ENCODE data around the gene PDGFRA.

PDGFRA gene

DNA sequence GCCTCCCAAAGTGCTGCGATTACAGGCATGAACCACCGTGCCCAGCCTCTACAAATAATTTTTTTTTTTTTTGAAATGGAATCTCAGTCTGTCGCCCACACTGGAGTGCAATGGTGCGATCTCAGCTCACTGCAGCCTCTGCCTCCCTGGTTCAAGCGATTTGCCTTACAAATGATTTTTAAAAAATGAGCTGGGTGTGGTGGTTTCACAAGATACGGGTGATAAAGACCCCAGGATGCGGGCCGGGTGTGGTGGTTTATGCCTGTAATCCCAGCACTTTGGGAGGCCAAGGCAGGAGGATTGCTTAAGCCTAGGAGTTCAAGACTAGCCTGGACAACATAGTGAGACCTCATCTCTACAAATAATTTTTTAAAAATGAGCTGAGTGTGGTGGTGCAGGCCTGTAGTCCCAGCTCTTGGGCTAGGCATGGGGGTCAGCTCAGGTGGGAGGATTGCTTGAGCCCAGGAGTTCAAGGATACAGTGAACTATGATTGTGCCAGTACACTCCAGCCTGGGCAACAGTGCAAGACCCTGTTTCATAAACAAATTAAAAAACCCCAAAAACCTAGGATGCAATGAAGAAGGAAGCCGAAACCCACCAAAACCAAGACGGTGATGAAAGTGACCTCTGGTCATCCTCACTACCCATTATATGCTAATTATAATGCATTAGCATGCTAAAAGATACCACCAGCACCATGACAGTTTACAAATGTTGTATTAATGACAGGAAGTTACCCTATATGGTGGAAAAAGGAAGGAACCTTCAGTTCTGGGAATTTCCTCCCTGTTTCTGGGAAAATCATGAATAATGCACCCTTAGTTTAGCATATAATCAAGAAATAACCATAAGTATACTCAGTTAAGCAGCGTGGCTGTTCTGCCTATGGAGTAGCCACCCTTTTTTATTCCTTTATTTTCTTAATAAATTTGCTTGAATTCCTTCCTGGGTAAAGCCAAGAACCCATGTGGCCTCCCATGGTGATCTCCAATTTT, 27.7 kb downstream of the PDGFRA start:
- no peak for DNase-seq

DNA sequence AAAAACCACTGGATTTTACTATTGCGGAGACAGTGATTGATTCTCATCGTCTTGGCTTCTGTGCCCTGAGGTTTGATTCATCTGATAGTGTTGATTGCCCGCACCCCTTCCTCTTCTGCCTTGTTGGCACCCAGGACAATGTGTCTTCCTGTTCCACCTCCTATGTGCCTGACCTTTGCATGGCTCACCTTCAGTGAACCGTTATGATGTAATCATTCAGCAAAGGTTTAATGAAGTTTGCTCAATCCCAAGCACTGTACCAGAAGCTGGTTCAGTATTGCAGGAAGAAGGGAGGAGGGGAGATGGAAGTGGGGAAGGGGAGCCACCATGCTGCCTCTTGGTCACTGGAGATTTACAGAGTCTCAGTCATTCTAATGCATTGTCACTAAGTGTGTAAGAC, 36.3 kb downstream of the PDGFRA start:
- no peak for DNase-seq

DNA sequence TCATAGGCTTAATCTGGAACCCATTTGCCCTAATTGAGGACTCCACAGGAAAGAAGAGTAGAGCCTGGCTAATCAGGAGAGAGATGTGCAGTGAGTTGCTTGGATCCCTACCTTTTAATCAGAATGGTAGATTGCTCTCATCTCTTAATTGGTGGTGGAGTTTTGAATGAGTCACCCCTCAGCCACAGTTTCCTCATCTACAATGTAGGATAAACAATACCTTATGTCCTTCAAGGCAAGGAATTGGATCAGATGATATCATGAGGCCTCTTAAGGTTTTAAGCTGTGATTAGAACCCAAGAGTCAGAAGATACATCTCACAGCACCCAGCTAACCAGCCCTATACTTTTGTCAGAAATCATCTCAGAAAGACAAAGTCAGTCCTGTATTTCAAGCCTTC, 39.1 kb downstream of the PDGFRA start:
- DNase-seq = no peak

DNA sequence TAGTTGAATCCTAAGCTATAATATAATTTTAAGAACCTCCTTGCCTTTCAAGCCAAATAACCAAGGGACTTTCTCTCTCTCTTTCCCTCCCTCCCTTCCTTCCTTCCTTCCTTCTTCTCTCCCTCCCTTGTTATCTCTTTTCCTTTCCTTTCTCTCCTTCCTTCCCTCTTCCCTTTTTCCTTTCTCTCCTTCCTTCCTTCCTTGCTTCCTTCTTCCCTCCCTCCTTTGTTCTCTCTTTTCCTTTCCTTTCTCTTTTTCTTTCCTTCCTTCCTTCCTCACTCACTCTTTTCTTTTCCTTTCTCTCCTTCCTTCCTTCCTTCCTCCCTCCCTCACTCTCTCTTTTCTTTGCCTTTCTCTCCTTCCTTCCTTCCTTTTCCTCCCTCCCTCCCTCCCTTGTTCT, 42.4 kb downstream of the PDGFRA start:
- DNase-seq = no peak

DNA sequence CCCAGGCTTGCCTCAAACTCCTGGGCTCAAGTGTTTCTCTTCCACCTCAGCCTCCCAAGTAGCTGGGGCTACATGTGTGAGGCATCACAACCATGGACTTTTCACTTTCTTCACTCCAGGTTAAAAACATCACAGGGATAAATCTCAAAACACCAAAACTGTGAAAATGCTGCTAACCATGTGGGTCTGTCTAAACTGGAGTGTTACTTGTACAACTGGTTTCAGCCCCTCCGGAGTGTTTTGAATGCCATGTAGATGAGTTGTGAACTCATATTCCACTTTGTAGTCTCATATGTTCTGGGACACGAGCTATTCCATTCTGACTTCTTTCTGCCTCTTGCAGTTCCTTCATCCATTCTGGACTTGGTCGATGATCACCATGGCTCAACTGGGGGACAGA, 43.0 kb downstream of the PDGFRA start:
- DNase-seq = no peak

DNA sequence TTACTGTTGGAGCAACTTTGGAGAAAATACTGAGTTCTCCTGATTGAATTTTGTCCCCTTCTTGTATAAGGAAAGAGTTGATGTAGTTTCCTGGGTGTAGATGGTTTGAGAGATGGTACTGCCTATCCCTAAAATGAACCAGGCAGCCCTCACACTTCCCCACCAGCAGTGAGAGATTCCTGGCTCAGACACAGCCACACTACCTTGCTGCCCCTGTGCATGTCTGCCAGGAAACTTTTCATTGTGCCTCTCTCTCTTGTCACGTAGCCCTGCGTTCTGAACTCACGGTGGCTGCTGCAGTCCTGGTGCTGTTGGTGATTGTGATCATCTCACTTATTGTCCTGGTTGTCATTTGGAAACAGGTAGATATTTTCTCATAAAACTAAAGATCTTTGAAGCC, 45.2 kb downstream of the PDGFRA start:
- DNase-seq = no peak

DNA sequence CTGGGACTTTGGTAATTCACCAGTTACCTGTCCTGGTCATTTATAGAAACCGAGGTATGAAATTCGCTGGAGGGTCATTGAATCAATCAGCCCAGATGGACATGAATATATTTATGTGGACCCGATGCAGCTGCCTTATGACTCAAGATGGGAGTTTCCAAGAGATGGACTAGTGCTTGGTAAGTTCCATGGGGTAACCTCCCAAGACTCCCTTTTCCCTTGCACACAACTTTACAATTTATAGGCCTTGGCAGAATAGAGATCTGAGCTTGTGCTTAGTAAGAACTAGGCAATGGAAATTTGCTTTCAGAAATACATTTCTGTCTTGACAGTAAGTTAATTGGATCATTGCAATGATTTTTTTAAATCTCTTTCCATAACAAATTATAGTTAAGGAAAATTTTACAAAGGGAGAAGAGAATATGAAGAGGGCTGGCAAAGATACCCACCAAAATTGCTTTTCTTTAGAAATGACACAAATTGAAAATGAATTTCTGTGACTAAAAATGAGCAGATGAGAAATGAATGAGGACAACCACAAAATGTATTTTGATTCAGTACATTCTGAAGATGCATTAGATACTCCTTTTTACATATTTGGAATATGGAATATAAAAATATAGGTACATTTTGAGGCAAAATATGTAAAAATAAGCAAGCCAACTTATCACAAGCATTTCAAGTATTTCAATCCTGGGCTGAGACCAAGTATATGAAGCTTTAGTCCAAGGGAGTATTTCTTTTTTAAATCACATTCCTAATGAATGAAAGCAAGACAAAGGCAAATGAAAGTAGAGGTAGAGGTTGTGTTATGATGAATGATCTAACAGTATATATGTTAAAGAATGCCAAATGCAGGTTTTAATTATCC, 45.9 kb downstream of the PDGFRA start:
- no peak for DNase-seq

DNA sequence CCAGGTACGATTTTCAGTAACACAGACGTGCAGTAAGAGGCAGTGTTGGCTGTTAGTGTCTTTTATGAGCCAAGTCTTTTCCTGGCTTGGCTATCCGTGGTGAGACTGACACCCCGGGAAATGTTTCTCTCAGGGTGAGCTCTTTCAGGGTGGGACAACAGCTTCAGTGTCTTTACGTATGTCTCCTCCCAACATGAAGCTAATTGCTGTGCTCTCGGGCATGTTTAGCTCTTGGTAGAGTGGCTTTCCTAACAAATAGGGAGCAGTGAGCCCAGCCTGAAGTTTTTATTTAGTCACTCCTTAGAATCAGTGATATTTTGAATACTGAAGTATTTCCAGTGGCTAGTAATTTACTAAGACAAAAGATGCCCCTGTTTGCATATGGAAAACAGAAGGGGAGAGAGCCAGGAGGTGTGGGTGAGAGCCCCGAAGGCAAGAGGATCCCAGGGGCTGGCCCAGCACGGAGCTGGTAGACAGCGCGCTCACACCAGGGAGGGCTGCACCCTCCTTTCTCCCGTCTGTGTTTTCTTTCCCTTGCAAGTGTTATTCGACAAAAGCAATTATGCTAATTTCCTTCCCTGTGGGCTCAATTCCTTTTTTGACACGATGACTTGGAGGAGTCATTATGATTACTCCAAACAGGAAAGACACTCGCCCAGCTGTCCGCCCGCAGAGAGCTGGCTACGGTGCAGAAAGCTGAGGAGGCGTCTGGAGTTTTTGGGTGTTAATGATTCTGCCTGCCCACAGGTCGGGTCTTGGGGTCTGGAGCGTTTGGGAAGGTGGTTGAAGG, 47.7 kb downstream of the PDGFRA start:
- DNase-seq = no peak

DNA sequence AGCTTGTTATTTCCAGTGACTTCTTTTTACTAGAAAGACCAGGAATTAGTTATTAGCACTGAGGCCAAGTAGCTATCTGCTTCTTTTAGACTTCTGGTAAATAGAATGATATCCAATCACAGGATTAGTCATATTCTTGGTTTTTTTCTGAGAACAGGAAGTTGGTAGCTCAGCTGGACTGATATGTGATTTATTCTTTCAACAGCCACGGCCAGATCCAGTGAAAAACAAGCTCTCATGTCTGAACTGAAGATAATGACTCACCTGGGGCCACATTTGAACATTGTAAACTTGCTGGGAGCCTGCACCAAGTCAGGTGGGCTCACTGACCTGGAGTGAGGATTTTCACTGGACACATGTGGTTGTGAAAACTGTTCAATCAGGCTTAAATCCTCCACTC, 48.6 kb downstream of the PDGFRA start:
- no peak for DNase-seq

DNA sequence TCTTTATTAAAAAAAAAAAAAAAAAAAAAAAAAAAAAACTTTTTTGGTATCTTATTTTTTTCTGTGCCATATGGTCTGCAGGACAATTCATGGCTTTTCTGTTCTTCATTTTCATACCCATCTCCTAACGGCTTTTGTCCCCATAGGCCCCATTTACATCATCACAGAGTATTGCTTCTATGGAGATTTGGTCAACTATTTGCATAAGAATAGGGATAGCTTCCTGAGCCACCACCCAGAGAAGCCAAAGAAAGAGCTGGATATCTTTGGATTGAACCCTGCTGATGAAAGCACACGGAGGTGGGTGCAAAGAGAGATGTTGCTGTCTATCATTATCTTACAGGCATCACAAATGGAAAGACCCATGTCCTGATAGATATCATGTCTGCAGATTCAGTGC, 49.1 kb downstream of the PDGFRA start:
- DNase-seq = no peak

DNA sequence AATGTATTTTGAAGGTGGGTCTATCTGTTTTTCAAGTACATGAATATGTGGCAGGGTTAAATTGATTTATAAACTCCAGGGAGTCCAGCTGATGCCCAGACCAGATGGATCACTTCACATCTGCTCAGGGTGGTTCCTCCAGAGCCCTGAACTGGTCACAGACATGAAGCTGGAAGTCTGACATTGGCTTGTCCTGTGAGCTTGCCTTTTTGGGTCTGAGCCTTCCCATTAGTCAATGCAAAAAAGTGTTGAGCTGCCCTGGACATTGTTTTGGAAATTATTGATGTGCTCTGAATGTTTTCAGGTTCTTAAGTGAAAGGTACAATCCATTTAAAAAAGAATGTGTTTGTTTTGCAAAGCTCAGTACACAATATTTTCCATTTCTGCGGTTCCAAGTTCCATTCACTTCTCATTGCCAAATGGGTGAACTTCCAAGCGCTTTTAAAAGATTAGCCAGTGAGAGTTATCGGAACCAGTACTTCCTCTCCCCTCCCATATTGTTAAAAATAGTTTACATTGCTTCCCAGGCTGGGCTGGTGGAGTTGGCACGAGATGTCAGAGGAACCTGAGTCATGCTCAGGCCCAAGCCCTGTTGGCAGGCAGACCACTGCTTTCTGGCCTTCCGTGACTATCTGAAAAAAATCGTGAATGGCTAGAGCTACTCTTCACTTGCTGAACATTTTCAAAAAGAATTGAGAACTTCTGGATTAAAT, 52.1 kb downstream of the PDGFRA start:
- no peak for DNase-seq

DNA sequence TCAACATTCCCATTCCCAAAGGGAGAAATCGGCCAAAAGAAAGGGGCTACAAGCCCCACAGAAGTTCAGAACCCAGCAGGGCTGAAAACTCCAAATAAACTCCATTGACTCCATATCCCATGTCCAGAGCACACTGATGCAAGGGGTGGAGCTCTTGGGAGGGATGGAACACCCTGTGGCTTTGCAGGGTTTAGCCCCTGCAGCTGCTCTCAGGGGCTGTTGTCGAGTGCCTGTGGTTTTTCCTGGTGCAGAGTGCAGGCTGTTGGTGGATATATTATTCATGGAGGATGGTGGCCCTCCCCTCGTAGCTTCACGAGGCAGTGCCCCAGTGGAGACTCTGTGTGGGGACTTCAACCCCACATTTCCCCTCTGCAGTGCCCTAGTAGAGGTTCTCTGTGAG, 53.7 kb downstream of the PDGFRA start:
- no peak for DNase-seq

DNA sequence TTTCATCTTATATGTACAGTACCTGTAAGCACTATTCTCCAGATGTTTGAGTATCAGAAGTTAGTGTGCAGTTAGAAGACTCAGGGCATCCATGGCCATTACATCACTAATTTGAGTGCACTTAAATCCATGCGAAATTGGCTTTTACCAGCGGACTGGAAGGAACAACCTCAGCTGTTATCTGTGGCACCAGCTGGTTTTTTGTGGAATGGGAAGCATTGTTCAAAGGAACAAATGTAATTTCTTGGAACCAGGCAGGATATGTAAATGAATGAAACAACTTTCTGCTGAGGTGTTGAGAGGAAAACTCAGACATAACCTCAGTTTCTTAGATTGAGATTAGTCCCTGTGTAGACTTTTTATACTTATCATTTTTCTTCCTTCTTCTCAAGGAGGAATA, 60.2 kb downstream of the PDGFRA start:
- DNase-seq = no peak

DNA sequence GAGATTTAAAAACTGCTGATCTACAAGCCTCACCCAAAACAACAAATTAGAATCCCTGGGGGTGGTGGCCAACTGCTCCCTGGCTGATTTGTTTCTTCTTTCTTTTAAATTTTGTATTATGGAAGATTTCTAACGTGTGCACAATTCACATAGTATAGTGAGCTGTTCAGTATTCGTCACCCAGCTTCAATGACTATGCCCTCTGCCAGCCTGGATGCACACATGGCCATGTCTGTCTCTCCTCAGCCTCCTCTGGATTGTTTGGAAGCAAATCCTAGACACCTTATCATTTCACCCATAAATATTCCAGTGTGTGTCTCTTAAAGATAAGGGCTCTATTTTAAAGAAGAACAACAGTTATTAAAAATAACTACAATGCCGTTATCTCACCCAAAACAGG, 61.9 kb downstream of the PDGFRA start:
- no peak for DNase-seq

DNA sequence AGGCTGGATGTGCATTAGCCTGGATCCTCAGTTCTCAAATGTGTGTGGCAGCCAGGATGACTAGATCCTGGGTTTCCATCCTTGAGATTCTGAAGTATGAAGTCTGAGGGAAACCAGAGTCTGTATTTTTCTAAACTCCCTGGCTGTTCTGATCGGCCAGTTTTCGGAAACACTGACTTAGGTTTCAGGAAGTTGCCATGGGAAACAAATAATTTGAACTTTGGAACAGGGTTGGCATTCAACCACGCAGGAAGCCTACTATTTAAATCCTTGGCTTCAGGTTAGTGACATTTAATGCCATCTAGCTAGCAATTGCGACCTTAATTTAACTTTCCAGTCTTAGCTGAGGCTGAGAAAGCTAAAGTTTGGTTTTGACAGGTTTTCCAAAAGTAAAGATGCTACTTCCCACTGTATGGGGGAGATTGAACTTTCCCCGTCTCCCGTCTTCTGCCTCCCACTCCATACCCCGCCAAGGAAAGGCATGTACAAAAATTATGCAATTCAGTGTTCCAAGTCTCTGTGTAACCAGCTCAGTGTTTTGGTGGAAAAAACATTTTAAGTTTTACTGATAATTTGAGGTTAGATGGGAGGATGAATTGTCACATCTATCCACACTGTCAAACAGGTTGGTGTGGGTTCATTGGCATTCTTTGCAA, 67.6 kb downstream of the PDGFRA start:
- DNase-seq = no peak

DNA sequence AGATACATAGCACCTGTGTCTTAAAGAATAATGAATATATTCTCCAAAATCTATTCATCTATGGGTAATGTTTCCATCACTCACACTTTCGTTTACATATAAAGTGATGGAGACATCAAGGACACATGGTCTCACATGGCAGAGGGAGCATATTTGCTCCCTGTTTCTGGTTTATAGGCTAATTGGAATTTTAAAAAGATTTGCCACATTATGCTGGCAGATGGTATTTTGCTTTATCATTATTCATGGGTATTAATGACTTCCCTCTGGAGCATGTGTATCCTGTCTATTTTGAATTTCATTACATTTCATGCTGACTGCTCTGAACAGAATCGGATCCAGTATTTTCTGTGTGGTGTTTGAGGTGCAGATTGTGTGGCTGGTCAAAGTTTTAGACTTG, 79.0 kb downstream of the PDGFRA start:
- DNase-seq = no peak

DNA sequence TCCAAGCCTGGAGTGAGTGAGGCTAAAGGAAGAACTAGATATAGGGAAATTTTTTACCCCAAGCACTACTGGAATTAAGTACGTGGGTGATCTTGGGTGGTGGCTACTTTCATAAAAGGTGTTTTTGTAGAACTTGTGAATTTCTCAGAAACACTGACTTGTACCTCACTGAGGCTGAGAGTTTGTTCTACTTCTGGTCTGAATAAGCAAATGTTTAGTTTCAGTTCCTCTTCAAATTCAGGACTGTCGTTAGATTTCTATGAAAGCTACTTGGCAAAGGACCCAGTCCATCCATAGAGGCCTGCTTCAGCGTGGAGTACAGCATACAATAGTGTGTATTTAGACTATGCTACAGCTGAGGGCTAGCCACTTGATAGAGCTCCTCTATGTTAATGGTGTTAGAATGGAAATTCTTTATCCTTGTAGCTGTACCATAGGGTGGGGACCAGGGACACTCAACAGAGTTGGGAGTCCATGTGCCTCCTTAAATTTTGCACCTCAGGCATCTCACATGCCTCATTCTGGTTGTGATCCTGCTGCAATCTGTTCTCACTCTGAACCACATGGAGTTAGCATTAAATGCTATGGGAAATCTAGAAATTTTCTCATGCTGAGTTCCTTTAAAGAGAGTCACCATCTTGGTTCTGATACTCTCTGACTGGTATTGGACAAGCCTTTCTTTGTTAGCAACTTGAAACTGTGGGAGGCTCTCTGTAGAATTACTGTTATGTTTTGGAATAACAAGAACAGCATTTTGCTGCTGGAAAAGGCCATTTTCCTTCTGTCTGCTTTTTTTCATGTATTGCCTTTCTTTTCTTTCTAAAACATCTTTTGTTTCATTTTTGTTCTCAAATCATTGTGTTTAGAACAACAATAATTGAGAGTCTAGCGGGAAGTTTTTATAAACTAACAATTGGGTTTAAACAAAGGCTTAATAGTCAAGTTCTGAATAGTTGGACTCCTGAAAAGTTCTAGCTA, 86.8 kb downstream of the PDGFRA start:
- DNase-seq = no peak

DNA sequence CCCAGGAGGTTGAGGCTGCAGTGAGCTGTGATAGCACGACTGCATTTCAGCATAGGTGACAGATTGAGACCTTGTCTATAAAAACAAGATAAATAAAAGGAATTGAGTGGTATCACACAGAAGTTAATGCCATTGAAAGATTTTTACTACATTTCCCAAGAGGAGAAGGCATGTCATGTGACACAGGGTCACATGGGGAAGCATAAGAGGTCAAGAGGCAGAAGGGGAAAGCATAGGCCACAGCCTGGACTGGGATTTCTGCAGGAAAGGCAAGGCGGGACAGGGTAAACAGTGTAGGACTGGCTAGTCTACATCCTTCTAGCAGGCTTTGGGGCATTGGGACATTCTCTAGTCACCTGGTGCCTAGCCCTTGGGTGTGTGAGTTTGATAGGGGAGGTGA, 88.6 kb downstream of the PDGFRA start:
- no peak for DNase-seq

DNA sequence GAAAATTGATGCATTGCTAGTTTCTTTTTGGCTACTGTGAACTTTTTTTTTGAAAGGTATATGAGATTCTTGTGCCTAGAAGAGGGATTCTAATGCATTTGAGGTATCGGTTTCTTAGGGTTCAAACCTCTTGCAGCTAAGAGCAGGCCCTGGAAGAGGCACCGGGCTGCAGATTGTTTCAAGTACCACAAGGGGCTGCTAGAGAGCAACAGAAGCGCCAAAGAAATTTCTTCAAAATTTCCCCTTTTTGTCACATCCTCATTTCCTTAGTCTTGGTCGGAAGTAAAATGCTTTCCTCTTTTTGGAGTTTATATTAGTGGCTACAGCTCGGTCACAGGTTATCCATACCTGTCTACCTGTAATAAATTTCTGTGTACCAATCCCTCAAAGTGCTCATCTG, 89.8 kb downstream of the PDGFRA start:
- DNase-seq = no peak

DNA sequence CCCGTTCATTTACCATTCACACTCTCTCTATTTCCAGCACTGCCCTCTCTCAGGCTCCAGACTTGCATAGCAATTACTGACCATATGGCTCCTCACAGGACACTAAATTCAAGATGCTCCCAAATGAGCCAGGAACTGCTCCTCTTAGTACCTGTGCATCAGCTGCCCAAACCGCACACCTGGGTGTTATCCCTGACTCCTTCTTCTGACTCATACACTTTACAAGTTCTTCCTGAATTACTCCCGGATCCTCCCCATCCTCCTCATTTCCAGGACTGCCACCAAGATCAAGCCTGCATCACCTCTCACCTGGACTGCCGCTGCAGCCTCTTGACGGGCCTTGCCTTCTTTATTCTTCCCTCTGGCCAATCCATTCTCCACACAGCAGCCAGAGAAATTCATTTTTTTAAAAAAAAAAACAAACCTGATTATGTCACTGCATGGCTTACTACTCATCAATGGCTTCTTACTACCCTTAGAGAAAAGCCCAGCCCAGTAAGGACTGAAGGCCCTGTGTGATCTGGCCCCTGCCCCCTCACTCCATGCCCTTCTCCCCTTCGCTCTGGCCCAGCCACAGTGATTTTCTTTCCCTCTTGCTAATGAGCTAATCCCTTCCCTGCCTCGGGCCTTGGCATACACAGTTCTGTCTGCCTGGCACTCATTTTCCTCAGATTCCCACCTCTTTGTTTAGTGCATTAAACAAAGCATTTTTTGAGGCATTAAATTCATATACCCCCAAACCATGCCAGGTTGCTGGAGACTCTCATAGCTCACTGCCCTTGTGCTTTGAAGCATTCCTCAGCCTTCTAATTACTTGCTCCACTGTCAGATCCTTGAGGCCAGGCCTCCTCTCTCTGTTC, 92.0 kb downstream of the PDGFRA start:
- DNase-seq = no peak

Data from activated CD4-positive, alpha-beta T cell treated with anti-CD3 and anti-CD28 coated beads for 1 hour (primary cell).